Measurements from ENCODE around the gene WDR70. TPM values are rescaled to one million over a fixed set of nuclear protein-coding genes. Genes with fewer than 3 reads are reported as not detected.

Gene WDR70
- total and polyA plus RNA-seq, 4 experiments from 2014 or later, result 23.5 to 43.2 (median 29.9) TPM

DNA sequence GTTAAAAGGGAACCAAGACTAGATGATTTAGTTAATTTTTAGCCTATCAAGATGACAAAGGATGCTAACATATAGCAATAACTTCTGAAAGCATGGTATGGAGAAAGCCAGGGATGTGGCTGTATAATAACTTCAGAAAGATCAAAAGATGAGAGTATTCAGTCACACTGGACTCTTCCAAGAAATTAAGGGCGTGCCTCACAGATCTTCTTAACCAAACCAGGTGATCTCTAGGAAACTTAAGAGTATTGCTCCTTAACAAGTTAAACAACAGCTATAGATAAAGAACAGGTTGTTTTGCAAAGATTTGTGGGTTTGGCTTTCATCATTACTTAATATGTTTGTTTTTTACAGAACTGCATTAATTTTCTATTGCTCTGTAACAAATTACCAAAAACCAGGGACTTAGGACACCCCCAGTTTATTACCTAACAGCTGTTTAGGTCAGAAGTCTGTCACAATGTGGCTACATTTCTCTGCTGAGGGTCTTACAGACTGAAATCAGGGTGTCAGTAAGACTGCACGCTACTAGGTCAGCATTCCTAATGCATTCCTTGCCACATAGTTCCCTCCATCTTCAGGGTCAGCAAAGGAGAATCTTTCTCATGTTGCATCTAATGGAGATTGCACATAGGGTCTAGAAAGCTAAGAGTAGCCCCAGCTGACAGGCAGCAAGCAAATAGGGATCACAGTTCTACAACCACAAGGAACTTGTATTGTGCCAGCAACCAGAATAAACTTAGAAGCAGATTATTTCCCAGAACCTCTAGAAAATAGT, 113.8 kb downstream of the WDR70 start:
- Histone ChIP-seq H3K4me3 (ENCODE audit: low read length in 2 of 2) (no peak overlapping the region), H3K36me3 (ENCODE audit: insufficient read depth, low read length) (no peaks in the 10 kb centered on the region), H3K27ac (ENCODE audit: low read depth, low read length) (no peak overlapping the region), H3K9me3 (ENCODE audit: control insufficient read depth in 1 of 2, low read length in 2 of 2) (no peaks in the 10 kb centered on the region), H3K4me1 (ENCODE audit: insufficient read depth, low read length) (no peaks in the 10 kb centered on the region), H3K27me3 (ENCODE audit: insufficient read depth, low read length) (no peaks in the 10 kb centered on the region)
- CTCF ChIA-PET (ENCODE audit: partially characterized antibody), result no interaction called here
- Mint-ChIP-seq H3K36me3 (peaks cover 34 to 63% of the 10 kb centered on the region in 2 donors), H3K4me3 (no peak overlapping the region), H3K27me3 (no peaks in the 10 kb centered on the region), H3K4me1 (peaks cover 20 to 25% (median 23%) of the 10 kb centered on the region in 4 donors), H3K27ac (peak overlapping the region in 3 of 7 donors; percentile 57 to 64 (median 60)), H3K9me3 (peaks cover 2 to 11% (median 8%) of the 10 kb centered on the region in 8 donors)
- intact Hi-C loops (cut with micrococcal nuclease), result no loop called here
- no peak for DNase-seq
- POLR2A ChIA-PET (ENCODE audit: partially characterized antibody), result interaction anchor here (0.9 kb wide), 1 partner anchor 114 kb away, joined by 3 read pairs; the partner anchor contains the start of gene WDR70

DNA sequence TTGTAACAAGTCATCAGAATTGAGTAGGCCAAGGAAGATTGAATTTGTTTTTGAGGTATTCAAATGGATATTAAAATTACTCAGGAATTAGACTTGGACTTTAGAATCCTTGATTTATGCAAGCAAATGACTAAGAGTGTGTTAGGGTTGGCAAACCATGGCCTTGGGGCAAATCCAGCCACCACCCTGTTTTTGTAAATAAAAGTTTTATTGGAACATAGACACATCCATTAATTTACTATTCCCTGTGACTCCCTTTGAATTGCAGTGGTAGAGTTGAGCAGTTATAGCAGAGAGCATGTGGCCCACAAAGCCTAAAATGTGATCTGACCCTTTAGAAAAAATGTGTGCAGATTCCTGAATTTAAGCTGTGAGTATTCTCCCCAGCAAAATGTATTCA, 115.6 kb downstream of the WDR70 start:
- H3K9me3 ChIP-seq (ENCODE audit: control insufficient read depth in 1 of 2, low read length in 2 of 2), result no peaks in the 10 kb centered on the region
- H3K4me1 ChIP-seq (ENCODE audit: insufficient read depth, low read length), result no peaks in the 10 kb centered on the region
- H3K4me3 ChIP-seq (ENCODE audit: low read length in 2 of 2), result no peak overlapping the region
- ChIA-PET CTCF (ENCODE audit: partially characterized antibody) (interaction anchor here (0.8 kb wide), 1 partner anchor 18 kb away, joined by 3 read pairs; no protein-coding TSS in a partner anchor), POLR2A (ENCODE audit: partially characterized antibody) (no interaction called here)
- intact Hi-C loops (cut with micrococcal nuclease), result no loop called here
- Mint-ChIP-seq H3K27ac (no peak overlapping the region), H3K4me1 (peaks cover 16 to 24% (median 17%) of the 10 kb centered on the region in 4 donors), H3K27me3 (no peaks in the 10 kb centered on the region), H3K36me3 (peaks cover 30 to 67% of the 10 kb centered on the region in 2 donors), H3K4me3 (no peak overlapping the region), H3K9me3 (no peaks in the 10 kb centered on the region)
- no peak for DNase-seq
- H3K27me3 ChIP-seq (ENCODE audit: insufficient read depth, low read length), result no peaks in the 10 kb centered on the region
- H3K27ac ChIP-seq (ENCODE audit: low read depth, low read length), result no peak overlapping the region
- no peaks in the 10 kb centered on the region for H3K36me3 ChIP-seq (ENCODE audit: insufficient read depth, low read length)

DNA sequence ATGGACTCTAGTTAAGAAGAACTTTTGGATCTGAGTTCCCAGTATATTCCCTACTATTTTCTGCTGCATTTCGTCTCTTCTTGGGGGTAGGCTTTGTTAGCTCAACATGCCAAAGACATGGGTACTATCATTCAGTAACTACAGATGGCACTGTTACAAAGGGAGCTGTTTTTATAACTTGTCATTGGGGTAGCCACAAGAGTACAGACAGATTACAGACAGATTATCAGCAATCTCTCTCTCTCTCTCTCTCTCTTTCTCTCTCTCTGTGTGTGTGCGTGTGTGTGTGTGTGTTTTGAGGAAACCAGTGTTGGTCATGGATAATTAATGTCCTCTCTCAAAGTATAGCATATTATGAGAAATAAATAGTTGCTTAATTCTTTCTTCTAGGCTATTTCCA, 116.1 kb downstream of the WDR70 start:
- CTCF ChIA-PET (ENCODE audit: partially characterized antibody), result no interaction called here

DNA sequence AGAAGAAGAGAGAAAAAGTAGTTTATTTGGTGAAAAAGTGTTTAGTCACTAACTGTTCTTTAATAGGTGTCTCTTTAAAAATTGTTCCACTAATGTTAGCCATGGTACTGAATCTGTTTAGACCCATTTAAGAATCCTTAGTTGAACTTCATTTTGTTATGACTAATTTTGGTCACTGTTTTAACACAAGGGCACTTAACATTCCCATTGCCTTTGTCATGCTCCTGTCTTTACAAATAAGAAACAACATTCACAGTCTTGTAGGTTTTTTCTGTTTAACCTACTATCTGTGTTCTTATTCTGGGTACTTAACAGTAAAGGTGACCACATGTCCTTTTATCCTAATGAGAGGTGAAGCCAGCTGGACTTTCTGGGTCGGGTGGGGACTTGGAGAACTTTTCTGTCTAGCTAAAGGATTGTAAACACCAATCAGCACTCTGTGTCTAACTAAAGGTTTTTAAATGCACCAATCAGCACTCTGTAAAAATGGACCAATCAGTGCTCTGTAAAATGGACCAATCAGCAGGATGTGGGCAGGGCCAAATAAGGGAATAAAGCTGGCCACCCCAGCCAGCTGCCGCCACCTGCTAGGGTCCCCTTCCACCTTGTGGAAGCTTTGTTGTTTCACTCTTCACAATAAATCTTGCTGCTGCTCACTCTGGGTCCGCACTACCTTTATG, 116.7 kb downstream of the WDR70 start:
- Mint-ChIP-seq H3K27ac (no peak overlapping the region), H3K36me3 (peaks cover 37 to 71% of the 10 kb centered on the region in 2 donors), H3K27me3 (no peaks in the 10 kb centered on the region), H3K9me3 (no peaks in the 10 kb centered on the region), H3K4me1 (peaks cover 8 to 21% (median 17%) of the 10 kb centered on the region in 4 donors), H3K4me3 (no peak overlapping the region)
- H3K4me1 ChIP-seq (ENCODE audit: insufficient read depth, low read length), result no peaks in the 10 kb centered on the region
- POLR2A ChIA-PET (ENCODE audit: partially characterized antibody), result no interaction called here
- intact Hi-C loops (cut with micrococcal nuclease), result no loop called here
- no peaks in the 10 kb centered on the region for H3K9me3 ChIP-seq (ENCODE audit: control insufficient read depth in 1 of 2, low read length in 2 of 2)
- no peaks in the 10 kb centered on the region for H3K36me3 ChIP-seq (ENCODE audit: insufficient read depth, low read length)
- no peak for DNase-seq
- H3K4me3 ChIP-seq (ENCODE audit: low read length in 2 of 2), result no peak overlapping the region
- H3K27ac ChIP-seq (ENCODE audit: low read depth, low read length), result no peak overlapping the region
- no peaks in the 10 kb centered on the region for H3K27me3 ChIP-seq (ENCODE audit: insufficient read depth, low read length)
- CTCF ChIA-PET (ENCODE audit: partially characterized antibody), result no interaction called here

More for the DNA sequence above, 116.1 kb downstream of the WDR70 start:
- Histone ChIP-seq H3K9me3 (ENCODE audit: control insufficient read depth in 1 of 2, low read length in 2 of 2) (no peaks in the 10 kb centered on the region), H3K27ac (ENCODE audit: low read depth, low read length) (no peak overlapping the region), H3K36me3 (ENCODE audit: insufficient read depth, low read length) (no peaks in the 10 kb centered on the region), H3K4me3 (ENCODE audit: low read length in 2 of 2) (no peak overlapping the region), H3K4me1 (ENCODE audit: insufficient read depth, low read length) (no peaks in the 10 kb centered on the region), H3K27me3 (ENCODE audit: insufficient read depth, low read length) (no peaks in the 10 kb centered on the region)
- Mint-ChIP-seq H3K27ac (no peak overlapping the region), H3K36me3 (peaks cover 34 to 68% of the 10 kb centered on the region in 2 donors), H3K27me3 (no peaks in the 10 kb centered on the region), H3K9me3 (no peaks in the 10 kb centered on the region), H3K4me3 (no peak overlapping the region), H3K4me1 (peaks cover 13 to 21% (median 16%) of the 10 kb centered on the region in 4 donors)
- DNase-seq, result no peak
- POLR2A ChIA-PET (ENCODE audit: partially characterized antibody), result no interaction called here
- intact Hi-C loops (cut with micrococcal nuclease), result no loop called here

DNA sequence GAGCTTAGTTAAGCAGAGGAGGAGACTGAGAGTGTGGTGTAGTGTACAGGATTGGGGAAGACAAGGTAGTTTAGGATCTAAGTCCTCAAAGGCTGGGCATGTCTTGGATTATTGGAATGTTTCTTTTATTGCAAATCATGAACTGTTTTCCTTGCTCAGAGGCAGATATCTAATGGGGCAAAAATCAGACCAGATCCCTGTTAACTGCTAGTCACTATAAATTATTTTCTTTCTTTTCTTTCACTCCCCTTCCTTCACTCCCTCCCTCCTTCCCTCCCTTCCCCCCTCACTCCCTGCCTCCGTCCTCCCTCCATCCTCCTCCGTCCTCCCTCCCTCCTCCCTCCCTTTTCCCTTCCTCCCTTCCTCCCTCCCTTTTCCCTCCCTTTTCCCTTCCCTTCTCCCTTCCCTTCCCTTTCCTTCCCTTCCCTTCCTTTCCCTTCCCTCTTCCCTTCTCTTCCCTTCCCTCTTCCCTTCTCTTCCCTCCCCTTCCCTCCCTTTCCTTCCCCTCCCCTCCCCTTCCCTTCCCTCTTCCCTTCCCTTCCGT, 117.9 kb downstream of the WDR70 start:
- Histone ChIP-seq H3K4me3 (ENCODE audit: low read length in 2 of 2) (no peak overlapping the region), H3K36me3 (ENCODE audit: insufficient read depth, low read length) (no peaks in the 10 kb centered on the region), H3K4me1 (ENCODE audit: insufficient read depth, low read length) (no peaks in the 10 kb centered on the region), H3K27me3 (ENCODE audit: insufficient read depth, low read length) (no peaks in the 10 kb centered on the region), H3K9me3 (ENCODE audit: control insufficient read depth in 1 of 2, low read length in 2 of 2) (no peaks in the 10 kb centered on the region), H3K27ac (ENCODE audit: low read depth, low read length) (no peak overlapping the region)
- intact Hi-C loops (cut with micrococcal nuclease), result no loop called here
- CTCF ChIA-PET (ENCODE audit: partially characterized antibody), result no interaction called here
- POLR2A ChIA-PET (ENCODE audit: partially characterized antibody), result no interaction called here
- Mint-ChIP-seq H3K4me1 (peaks cover 8 to 16% (median 13%) of the 10 kb centered on the region in 4 donors), H3K4me3 (no peak overlapping the region), H3K36me3 (peaks cover 43 to 78% of the 10 kb centered on the region in 2 donors), H3K9me3 (no peaks in the 10 kb centered on the region), H3K27me3 (no peaks in the 10 kb centered on the region), H3K27ac (peak overlapping the region in 2 of 7 donors; percentile 30 to 60)
- DNase-seq, result no peak

DNA sequence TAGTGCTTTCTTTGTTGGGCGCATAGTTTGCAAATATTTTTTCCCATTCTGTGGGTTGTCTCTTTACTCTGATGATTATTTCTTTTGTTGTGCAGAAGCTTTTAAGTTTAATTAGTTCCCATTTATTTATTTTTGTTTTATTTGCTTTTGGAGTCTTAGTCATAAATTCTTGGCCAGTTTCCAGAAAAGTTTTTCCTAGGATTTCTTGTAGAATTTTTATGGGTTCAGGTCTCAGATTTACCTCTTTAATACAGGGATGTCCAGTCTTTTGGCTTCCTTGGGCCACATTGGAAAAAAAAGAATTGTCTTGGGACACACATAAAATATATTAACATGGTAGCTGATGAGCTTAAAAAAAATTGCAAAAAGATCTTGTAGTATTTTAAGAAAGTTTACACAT, 122.0 kb downstream of the WDR70 start:
- POLR2A ChIA-PET (ENCODE audit: partially characterized antibody), result no interaction called here
- intact Hi-C loops (cut with micrococcal nuclease), result no loop called here
- no peak overlapping the region for H3K27ac ChIP-seq (ENCODE audit: low read depth, low read length)
- Mint-ChIP-seq H3K27ac (no peak overlapping the region), H3K36me3 (peaks cover 67 to 81% of the 10 kb centered on the region in 2 donors), H3K9me3 (peaks cover 0 to 10% (median 0%) of the 10 kb centered on the region in 8 donors), H3K4me3 (no peak overlapping the region), H3K27me3 (no peaks in the 10 kb centered on the region), H3K4me1 (peaks cover 0 to 12% (median 7%) of the 10 kb centered on the region in 4 donors)
- H3K4me3 ChIP-seq (ENCODE audit: low read length in 2 of 2), result no peak overlapping the region
- no peaks in the 10 kb centered on the region for H3K27me3 ChIP-seq (ENCODE audit: insufficient read depth, low read length)
- no peak for DNase-seq
- H3K4me1 ChIP-seq (ENCODE audit: insufficient read depth, low read length), result no peaks in the 10 kb centered on the region
- no peaks in the 10 kb centered on the region for H3K36me3 ChIP-seq (ENCODE audit: insufficient read depth, low read length)
- no peaks in the 10 kb centered on the region for H3K9me3 ChIP-seq (ENCODE audit: control insufficient read depth in 1 of 2, low read length in 2 of 2)
- CTCF ChIA-PET (ENCODE audit: partially characterized antibody), result no interaction called here

DNA sequence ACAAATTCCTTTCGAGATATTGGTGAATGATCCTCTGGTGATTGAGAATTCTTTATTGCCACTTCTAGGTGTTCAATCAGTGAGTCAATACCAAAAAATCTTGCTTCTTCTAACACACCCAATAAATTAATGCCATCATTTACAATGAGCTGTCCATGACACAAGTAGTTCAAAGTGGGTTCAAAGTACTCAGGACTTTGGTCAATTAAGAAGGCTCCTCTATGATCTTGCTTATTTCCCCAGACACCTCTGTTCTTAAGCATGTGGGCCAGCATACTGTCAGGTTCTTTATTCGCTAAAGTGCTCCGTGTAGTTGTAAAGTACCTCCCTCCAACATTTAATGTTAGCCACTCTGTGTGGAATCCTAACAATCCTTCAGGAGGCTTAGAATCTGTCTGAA, 127.1 kb downstream of the WDR70 start:
- Histone ChIP-seq H3K36me3 (ENCODE audit: insufficient read depth, low read length) (no peaks in the 10 kb centered on the region), H3K9me3 (ENCODE audit: control insufficient read depth in 1 of 2, low read length in 2 of 2) (no peaks in the 10 kb centered on the region), H3K4me1 (ENCODE audit: insufficient read depth, low read length) (no peaks in the 10 kb centered on the region), H3K27ac (ENCODE audit: low read depth, low read length) (no peak overlapping the region), H3K4me3 (ENCODE audit: low read length in 2 of 2) (no peak overlapping the region), H3K27me3 (ENCODE audit: insufficient read depth, low read length) (no peaks in the 10 kb centered on the region)
- Mint-ChIP-seq H3K4me3 (no peak overlapping the region), H3K27me3 (no peaks in the 10 kb centered on the region), H3K36me3 (peaks cover 61 to 74% of the 10 kb centered on the region in 2 donors), H3K9me3 (peaks cover 0 to 10% (median 0%) of the 10 kb centered on the region in 8 donors), H3K4me1 (peaks cover 0 to 21% (median 5%) of the 10 kb centered on the region in 4 donors), H3K27ac (no peak overlapping the region)
- ChIA-PET CTCF (ENCODE audit: partially characterized antibody) (no interaction called here), POLR2A (ENCODE audit: partially characterized antibody) (no interaction called here)
- DNase-seq, result no peak
- intact Hi-C loops (cut with micrococcal nuclease), result no loop called here
